ENCODE results near the gene NCOA7.

The NCOA7 gene

GRCh38 chr6:125748406-125749172 lies 42.2 kb upstream of the NCOA7 start:
- Histone ChIP-seq H3K4me1 (ENCODE audit: insufficient read depth, low read length) (peaks cover 48% of the 10 kb centered on the region), H3K27ac (ENCODE audit: low read length) (no peak overlapping the region)

GRCh38 chr6:125749173-125749864 lies 41.4 kb upstream of the NCOA7 start, which contains the start of gene HEY2:
Gene HEY2 (plus strand): TSS chr6:125749632. CDS start chr6:125749777, 145 bp downstream.
- Histone ChIP-seq H3K27me3 (ENCODE audit: insufficient read depth, low read length) (peaks cover 70% of the 10 kb centered on the region), H3K27ac (ENCODE audit: low read length) (no peak within 1 kb of the TSS), H3K4me1 (ENCODE audit: insufficient read depth, low read length) (peaks cover 52% of the 10 kb centered on the region), H3K9me3 (ENCODE audit: insufficient read depth, low read depth, low read length) (no peaks in the 10 kb centered on the region), H3K4me3 (ENCODE audit: low read length) (peak within 1 kb of the TSS; percentile 85), H3K36me3 (ENCODE audit: insufficient read depth, low read depth, low read length) (no peaks in the 10 kb centered on the region), H3K9ac (ENCODE audit: low read depth, low read length) (peak within 1 kb of the TSS; percentile 80; the same call in 1 of the 2 replicates)

More at GRCh38 chr6:125748406-125749172, 42.2 kb upstream of the NCOA7 start:
- Histone ChIP-seq H3K9me3 (ENCODE audit: insufficient read depth, low read depth, low read length) (no peaks in the 10 kb centered on the region), H3K9ac (ENCODE audit: low read depth, low read length) (peak overlapping the region; percentile 80; the same call in 1 of the 2 replicates), H3K27me3 (ENCODE audit: insufficient read depth, low read length) (peaks cover 73% of the 10 kb centered on the region), H3K4me3 (ENCODE audit: low read length) (peak overlapping the region; percentile 85), H3K36me3 (ENCODE audit: insufficient read depth, low read depth, low read length) (no peaks in the 10 kb centered on the region)

DNA sequence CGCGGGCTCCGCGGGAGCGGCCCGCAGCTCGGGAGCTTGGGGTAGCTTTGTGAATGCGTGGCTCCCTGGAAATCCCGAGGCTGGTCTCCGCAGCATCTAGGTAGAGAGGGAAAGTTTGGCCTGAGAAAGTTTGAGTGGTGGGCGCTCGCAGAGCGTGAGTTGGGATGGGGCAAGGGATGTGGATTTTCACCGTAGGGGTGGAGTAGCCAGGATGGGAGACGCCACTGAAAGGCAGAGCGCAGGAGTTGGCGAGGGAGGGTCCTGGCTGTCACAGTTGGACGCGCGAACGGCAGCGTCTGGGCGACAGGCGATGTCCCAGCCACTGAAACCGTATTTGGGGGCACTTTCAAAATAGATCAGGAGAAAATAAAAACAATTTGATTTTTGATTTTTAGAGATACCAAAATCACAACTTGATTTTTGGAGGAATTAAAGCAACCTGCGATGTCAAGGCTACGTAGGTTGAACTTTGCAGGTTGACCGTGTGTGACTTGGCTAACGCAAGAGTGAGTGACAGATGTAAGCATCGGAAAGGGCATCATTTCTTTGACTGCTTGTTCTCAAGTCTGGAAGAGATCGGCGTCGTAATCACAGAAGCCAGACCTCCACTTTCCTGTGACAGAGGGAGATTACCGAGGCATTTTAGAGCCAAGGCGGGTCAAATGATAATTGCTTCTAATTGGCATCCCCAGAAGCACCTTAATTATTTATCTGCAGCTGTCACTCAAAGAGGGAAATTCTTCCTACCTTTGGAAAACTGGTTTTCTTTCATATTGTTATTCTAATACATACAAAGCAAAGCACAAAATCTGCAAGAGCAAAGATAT lies 40.7 kb upstream of the NCOA7 start:
- Histone ChIP-seq H3K4me3 (ENCODE audit: low read length) (peak overlapping the region; percentile 85), H3K9me3 (ENCODE audit: insufficient read depth, low read depth, low read length) (no peaks in the 10 kb centered on the region), H3K4me1 (ENCODE audit: insufficient read depth, low read length) (peaks cover 53% of the 10 kb centered on the region), H3K36me3 (ENCODE audit: insufficient read depth, low read depth, low read length) (peaks cover 4% of the 10 kb centered on the region), H3K9ac (ENCODE audit: low read depth, low read length) (peak overlapping the region; percentile 64; the same call in 1 of the 2 replicates), H3K27ac (ENCODE audit: low read length) (no peak overlapping the region), H3K27me3 (ENCODE audit: insufficient read depth, low read length) (peaks cover 64% of the 10 kb centered on the region)

GRCh38 chr6:125750692-125751333 lies 39.9 kb upstream of the NCOA7 start:
- peaks cover 57% of the 10 kb centered on the region for H3K27me3 ChIP-seq (ENCODE audit: insufficient read depth, low read length)

GRCh38 chr6:125751334-125751916 lies 39.3 kb upstream of the NCOA7 start:
- no peak overlapping the region; the same call in 1 of the 2 replicates for H3K9ac ChIP-seq (ENCODE audit: low read depth, low read length)
- H3K36me3 ChIP-seq (ENCODE audit: insufficient read depth, low read depth, low read length), result peaks cover 14% of the 10 kb centered on the region
- H3K4me1 ChIP-seq (ENCODE audit: insufficient read depth, low read length), result peaks cover 47% of the 10 kb centered on the region
- no peak overlapping the region for H3K27ac ChIP-seq (ENCODE audit: low read length)
- no peaks in the 10 kb centered on the region for H3K9me3 ChIP-seq (ENCODE audit: insufficient read depth, low read depth, low read length)
- peaks cover 51% of the 10 kb centered on the region for H3K27me3 ChIP-seq (ENCODE audit: insufficient read depth, low read length)
- H3K4me3 ChIP-seq (ENCODE audit: low read length), result peak overlapping the region; percentile 85

More at GRCh38 chr6:125750692-125751333, 39.9 kb upstream of the NCOA7 start:
- Histone ChIP-seq H3K36me3 (ENCODE audit: insufficient read depth, low read depth, low read length) (peaks cover 12% of the 10 kb centered on the region), H3K4me1 (ENCODE audit: insufficient read depth, low read length) (peaks cover 51% of the 10 kb centered on the region), H3K27ac (ENCODE audit: low read length) (no peak overlapping the region), H3K4me3 (ENCODE audit: low read length) (peak overlapping the region; percentile 85), H3K9ac (ENCODE audit: low read depth, low read length) (no peak overlapping the region; the same call in 1 of the 2 replicates), H3K9me3 (ENCODE audit: insufficient read depth, low read depth, low read length) (no peaks in the 10 kb centered on the region)

DNA sequence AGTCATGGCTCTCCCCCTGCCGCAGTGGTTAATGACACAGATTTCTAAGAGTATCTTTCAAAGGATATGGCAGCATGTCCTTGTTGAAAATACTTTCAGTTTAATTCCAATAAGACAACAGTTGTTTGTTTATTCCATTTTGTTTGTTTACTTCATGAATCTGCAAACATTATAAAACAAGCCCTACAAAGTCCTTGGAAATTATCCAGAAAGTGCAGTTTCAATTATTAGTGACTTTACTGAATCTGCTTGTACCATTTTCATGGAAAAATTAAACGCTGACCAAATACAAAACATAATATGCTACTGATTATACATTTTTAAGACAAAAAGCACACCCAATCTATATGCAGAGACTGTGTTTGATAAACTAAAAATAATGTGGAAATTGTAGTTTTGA lies 38.0 kb upstream of the NCOA7 start:
- no peak overlapping the region for H3K9ac ChIP-seq (ENCODE audit: low read depth, low read length)
- H3K4me3 ChIP-seq (ENCODE audit: low read length), result 0 out of 2 replicates have a peak overlapping the region, but pooled peaks have one; percentile 11
- H3K9me3 ChIP-seq (ENCODE audit: insufficient read depth, low read depth, low read length), result no peaks in the 10 kb centered on the region
- peaks cover 37% of the 10 kb centered on the region for H3K27me3 ChIP-seq (ENCODE audit: insufficient read depth, low read length)
- peaks cover 44% of the 10 kb centered on the region for H3K4me1 ChIP-seq (ENCODE audit: insufficient read depth, low read length)
- H3K36me3 ChIP-seq (ENCODE audit: insufficient read depth, low read depth, low read length), result peaks cover 18% of the 10 kb centered on the region
- no peak overlapping the region for H3K27ac ChIP-seq (ENCODE audit: low read length)

GRCh38 chr6:125753218-125753936 lies 37.4 kb upstream of the NCOA7 start:
- H3K36me3 ChIP-seq (ENCODE audit: insufficient read depth, low read depth, low read length), result peaks cover 18% of the 10 kb centered on the region
- no peak overlapping the region for H3K27ac ChIP-seq (ENCODE audit: low read length)
- peaks cover 31% of the 10 kb centered on the region for H3K27me3 ChIP-seq (ENCODE audit: insufficient read depth, low read length)
- peaks cover 44% of the 10 kb centered on the region for H3K4me1 ChIP-seq (ENCODE audit: insufficient read depth, low read length)
- no peak overlapping the region for H3K9ac ChIP-seq (ENCODE audit: low read depth, low read length)
- no peaks in the 10 kb centered on the region for H3K9me3 ChIP-seq (ENCODE audit: insufficient read depth, low read depth, low read length)
- H3K4me3 ChIP-seq (ENCODE audit: low read length), result peak overlapping the region; percentile 3; the same call in 1 of the 2 replicates

GRCh38 chr6:125753937-125754259 lies 36.9 kb upstream of the NCOA7 start:
- H3K4me3 ChIP-seq (ENCODE audit: low read length), result peak overlapping the region; percentile 3; the same call in 1 of the 2 replicates
- peaks cover 18% of the 10 kb centered on the region for H3K36me3 ChIP-seq (ENCODE audit: insufficient read depth, low read depth, low read length)
- H3K9me3 ChIP-seq (ENCODE audit: insufficient read depth, low read depth, low read length), result no peaks in the 10 kb centered on the region
- peaks cover 26% of the 10 kb centered on the region for H3K27me3 ChIP-seq (ENCODE audit: insufficient read depth, low read length)
- H3K27ac ChIP-seq (ENCODE audit: low read length), result no peak overlapping the region
- H3K9ac ChIP-seq (ENCODE audit: low read depth, low read length), result no peak overlapping the region
- peaks cover 44% of the 10 kb centered on the region for H3K4me1 ChIP-seq (ENCODE audit: insufficient read depth, low read length)

DNA sequence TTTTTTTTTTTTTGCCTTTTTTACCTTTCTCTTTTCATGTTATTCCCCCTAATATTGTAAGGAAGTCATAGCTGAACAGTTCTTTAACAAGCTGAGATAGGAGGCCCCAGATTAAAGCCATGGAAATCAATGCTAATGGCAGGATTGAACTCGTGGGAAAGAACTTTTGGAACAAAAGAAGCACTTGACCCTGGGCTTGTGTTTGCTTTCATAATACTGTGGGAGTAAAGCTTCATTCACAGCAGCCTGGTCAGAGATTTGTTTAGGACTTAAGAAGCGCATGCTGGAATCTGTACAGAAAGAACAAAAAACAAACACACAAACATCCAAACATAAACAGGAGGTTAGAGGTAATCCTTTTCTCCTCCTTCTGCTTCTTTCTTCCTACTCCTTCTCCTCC lies 36.2 kb upstream of the NCOA7 start:
- no peak overlapping the region for H3K9ac ChIP-seq (ENCODE audit: low read depth, low read length)
- H3K27ac ChIP-seq (ENCODE audit: low read length), result no peak overlapping the region
- H3K27me3 ChIP-seq (ENCODE audit: insufficient read depth, low read length), result peaks cover 23% of the 10 kb centered on the region
- H3K36me3 ChIP-seq (ENCODE audit: insufficient read depth, low read depth, low read length), result peaks cover 22% of the 10 kb centered on the region
- H3K9me3 ChIP-seq (ENCODE audit: insufficient read depth, low read depth, low read length), result no peaks in the 10 kb centered on the region
- peaks cover 44% of the 10 kb centered on the region for H3K4me1 ChIP-seq (ENCODE audit: insufficient read depth, low read length)
- 0 out of 2 replicates have a peak overlapping the region, but pooled peaks have one; percentile 1 for H3K4me3 ChIP-seq (ENCODE audit: low read length)

DNA sequence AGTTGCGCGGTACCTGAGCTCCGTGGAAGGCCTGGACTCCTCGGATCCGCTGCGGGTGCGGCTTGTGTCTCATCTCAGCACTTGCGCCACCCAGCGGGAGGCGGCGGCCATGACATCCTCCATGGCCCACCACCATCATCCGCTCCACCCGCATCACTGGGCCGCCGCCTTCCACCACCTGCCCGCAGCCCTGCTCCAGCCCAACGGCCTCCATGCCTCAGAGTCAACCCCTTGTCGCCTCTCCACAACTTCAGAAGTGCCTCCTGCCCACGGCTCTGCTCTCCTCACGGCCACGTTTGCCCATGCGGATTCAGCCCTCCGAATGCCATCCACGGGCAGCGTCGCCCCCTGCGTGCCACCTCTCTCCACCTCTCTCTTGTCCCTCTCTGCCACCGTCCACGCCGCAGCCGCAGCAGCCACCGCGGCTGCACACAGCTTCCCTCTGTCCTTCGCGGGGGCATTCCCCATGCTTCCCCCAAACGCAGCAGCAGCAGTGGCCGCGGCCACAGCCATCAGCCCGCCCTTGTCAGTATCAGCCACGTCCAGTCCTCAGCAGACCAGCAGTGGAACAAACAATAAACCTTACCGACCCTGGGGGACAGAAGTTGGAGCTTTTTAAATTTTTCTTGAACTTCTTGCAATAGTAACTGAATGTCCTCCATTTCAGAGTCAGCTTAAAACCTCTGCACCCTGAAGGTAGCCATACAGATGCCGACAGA lies 31.4 kb upstream of the NCOA7 start:
- Histone ChIP-seq H3K9ac (ENCODE audit: low read depth, low read length) (no peak overlapping the region), H3K27ac (ENCODE audit: low read length) (no peak overlapping the region), H3K9me3 (ENCODE audit: insufficient read depth, low read depth, low read length) (no peaks in the 10 kb centered on the region), H3K4me3 (ENCODE audit: low read length) (no peak overlapping the region), H3K27me3 (ENCODE audit: insufficient read depth, low read length) (no peaks in the 10 kb centered on the region), H3K36me3 (ENCODE audit: insufficient read depth, low read depth, low read length) (peaks cover 42% of the 10 kb centered on the region), H3K4me1 (ENCODE audit: insufficient read depth, low read length) (peaks cover 7% of the 10 kb centered on the region; the same call in 1 of the 2 replicates)
